22Rv1 (cell line): ENCODE measurements around the gene POLK.

Source experiments
- CTCF ChIP-seq: fragments of 450-650 bp; IDR thresholded peaks from 2 replicates; pipeline ENCODE4 v1.5.1; 2017; ENCODE audit warnings: mild to moderate bottlenecking
- ZFX ChIP-seq: fragments of 450-650 bp; IDR thresholded peaks from 2 replicates; pipeline ENCODE4 v1.6.1; 2017; ENCODE audit warnings: antibody characterized with exemption, borderline replicate concordance

- TF ChIP-seq CTCF (no peak), ZFX (no peak)
Observed at GRCh38 chr5:75603821-75604220, 92.1 kb downstream of the POLK start.
